Regular cardiac myocyte (primary cell): ENCODE results near the gene TMCC3. TPM values are rescaled to one million over a fixed set of nuclear protein-coding genes. Genes with fewer than 3 reads are reported as not detected.

Source experiments
- total RNA-seq: library from RNA; depleted of rRNA; stranded (reverse); fragments of >200 nt; gene quantifications from 2 replicates; pipeline ENCODE4 v1.2.3, GENCODE V29; 2014

Gene TMCC3
- 0.19 and 1.1 TPM in 2 replicates for total RNA-seq

DNA sequence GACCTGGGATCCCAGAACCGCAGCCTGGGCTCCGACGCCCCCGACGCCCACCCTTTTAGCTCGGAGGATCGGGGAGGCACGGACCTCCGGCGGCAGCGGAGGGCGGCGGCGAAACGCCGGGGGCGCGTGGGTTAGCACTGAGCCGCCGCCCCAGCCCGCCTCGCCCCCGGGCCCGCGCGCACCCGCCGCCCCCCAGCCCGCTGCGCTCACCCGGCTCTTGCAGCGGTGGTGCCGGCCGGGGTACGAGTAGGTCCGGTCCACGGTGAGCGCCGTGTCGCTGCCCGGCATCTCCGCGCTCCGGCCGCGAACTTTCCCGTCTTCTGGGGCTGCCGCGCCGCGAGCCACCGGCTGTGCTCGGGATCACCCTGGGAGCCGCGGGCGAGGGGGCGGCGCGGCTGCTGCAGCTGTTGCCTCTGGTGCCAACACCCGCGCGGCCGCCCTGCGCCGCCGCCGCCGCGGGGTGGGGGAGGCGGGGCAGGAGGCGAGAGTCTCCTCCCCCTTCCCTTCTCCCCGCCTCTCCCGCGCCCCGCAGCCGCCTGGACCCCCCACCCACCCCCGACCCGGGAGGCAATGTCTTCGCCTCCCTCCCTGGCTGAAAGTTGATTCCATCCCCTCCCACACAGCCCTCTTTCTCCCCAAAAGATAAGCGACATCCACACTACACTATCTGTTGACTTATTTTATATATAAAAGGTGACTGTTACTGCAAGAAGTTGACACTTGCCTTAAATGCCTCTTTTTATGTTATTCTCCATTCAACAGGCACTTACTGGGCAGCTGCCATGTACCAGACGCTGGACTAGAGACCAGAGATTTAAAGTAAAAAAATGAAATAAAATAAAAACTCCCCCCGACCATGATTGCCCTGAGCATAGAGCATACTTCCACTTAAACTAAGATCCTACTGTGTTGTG lies at the start of gene TMCC3:
Gene TMCC3 (minus strand): TSS at position 415 of the 914 bp plus-strand sequence. CDS start 127 bp downstream, at position 288.

Other genes starting within 250 kb of the TMCC3 start
- 9.0 and 12.1 TPM in 2 replicates for gene CEP83, start 190.7 kb downstream of the TMCC3 start, total RNA-seq